Right lobe of liver (tissue), 4 donors: Measurements from ENCODE around the gene TCF25.

ENCODE experiments used
- POLR2A ChIP-seq: fragments of 450-650 bp; IDR thresholded peaks from one replicate; pipeline ENCODE4 v1.6.1; 2017; ENCODE audit warnings: antibody characterized with exemption, mild to moderate bottlenecking
- TF ChIP-seq, protein P1 (sequence below), 4 donors: fragments of 200-600 bp in 3 of 4; fragments of 450-650 bp in 1 of 4; IDR thresholded peaks; one replicate each; pipeline versions ENCODE4 v1.5.1 to v1.8.0; 2016 to 2022; ENCODE audit warnings: antibody characterized with exemption in 4 of 4, mild to moderate bottlenecking in 2 of 4
- donor health status: DM: no; HTN: no; CAD: no.
- donor health status: DM: no; HTN: no; CAD: no.
- donor health status: DM: no; HTN: yes; CAD: no.

DNA sequence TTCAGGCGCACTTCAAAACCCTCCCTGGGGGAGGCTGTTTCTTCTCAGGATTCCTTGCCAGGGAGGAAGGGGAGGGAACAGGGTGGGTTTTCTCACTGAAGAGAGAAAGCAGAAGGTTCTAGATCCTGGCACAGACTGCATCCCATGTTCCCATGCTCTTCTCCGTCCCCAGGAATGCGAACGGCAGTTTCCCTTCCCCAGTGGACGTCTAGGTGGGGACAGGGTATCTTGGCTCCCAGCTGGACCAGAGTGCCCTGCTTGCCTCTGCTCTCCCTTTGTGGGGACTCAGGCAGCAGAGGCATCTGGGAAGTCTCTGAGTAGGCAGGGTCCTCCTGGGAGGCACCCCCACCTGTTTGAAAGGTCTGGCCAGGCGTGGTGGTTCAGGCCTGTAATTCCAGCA lies 3.0 kb upstream of the TCF25 start:
- TF ChIP-seq, protein P1, sequence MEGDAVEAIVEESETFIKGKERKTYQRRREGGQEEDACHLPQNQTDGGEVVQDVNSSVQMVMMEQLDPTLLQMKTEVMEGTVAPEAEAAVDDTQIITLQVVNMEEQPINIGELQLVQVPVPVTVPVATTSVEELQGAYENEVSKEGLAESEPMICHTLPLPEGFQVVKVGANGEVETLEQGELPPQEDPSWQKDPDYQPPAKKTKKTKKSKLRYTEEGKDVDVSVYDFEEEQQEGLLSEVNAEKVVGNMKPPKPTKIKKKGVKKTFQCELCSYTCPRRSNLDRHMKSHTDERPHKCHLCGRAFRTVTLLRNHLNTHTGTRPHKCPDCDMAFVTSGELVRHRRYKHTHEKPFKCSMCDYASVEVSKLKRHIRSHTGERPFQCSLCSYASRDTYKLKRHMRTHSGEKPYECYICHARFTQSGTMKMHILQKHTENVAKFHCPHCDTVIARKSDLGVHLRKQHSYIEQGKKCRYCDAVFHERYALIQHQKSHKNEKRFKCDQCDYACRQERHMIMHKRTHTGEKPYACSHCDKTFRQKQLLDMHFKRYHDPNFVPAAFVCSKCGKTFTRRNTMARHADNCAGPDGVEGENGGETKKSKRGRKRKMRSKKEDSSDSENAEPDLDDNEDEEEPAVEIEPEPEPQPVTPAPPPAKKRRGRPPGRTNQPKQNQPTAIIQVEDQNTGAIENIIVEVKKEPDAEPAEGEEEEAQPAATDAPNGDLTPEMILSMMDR (IDR thresholded peaks at IDR 0.05): no peak
- TF ChIP-seq POLR2A: no peak
